PFSK-1 (cell line): ENCODE data around the gene FAM221B.

ENCODE experiments used
- FOXP2 ChIP-seq: optimal IDR thresholded peaks from 2 replicates; pipeline ENCODE3; 2011; ENCODE audit warnings: borderline replicate concordance, control low read depth, inconsistent platforms; ENCODE audit not compliant: insufficient read depth; ENCODE audit errors: extremely low read length, extremely low read depth
- POLR2AphosphoS5 ChIP-seq: IDR thresholded peaks from 2 replicates; pipeline ENCODE4 v1.6.1; 2012; ENCODE audit warnings: low read depth, mild to moderate bottlenecking, control low read depth, low read length, moderate library complexity
- REST ChIP-seq, 2 experiments: IDR thresholded peaks; 2 replicates each; pipeline versions ENCODE4 v1.6.1 to v1.8.0; 2011 to 2012; ENCODE audit warnings: low read depth in 2 of 2, low read length in 2 of 2, control low read depth in 1 of 2, inconsistent platforms in 1 of 2, mild to moderate bottlenecking in 1 of 2, moderate library complexity in 1 of 2; ENCODE audit not compliant: insufficient read depth in 1 of 2
- SIN3A ChIP-seq: IDR thresholded peaks from 2 replicates; pipeline ENCODE4 v1.6.1; 2012; ENCODE audit warnings: mild to moderate bottlenecking, low read length, moderate library complexity, borderline replicate concordance; ENCODE audit not compliant: insufficient read depth
- TAF1 ChIP-seq: IDR thresholded peaks from 2 replicates; pipeline ENCODE4 v1.6.1; 2012; ENCODE audit warnings: low read length, control low read depth, borderline replicate concordance; ENCODE audit not compliant: insufficient read depth

GRCh38 chr9:35839926-35840325 lies 11.4 kb upstream of the FAM221B start:
- TF ChIP-seq REST (IDR thresholded peaks at IDR 0.05; ENCODE audit: insufficient read depth in 1 of 2, low read depth in 2 of 2, low read length in 2 of 2) (no peak), SIN3A (no peak), TAF1 (no peak), POLR2AphosphoS5 (no peak), FOXP2 (no peak)
